GM18508 (cell line): ENCODE results near the gene NELFCD.
"Not testable (repeated sequence)": the region's sequence is repeated elsewhere in the genome, so short reads cannot be mapped to it uniquely, and the experiment has no call there.

Experiments
- ATAC-seq: cut with Tn5 transposase; IDR thresholded peaks from one replicate; pipeline ENCODE4 v1.9.1; 2021; ENCODE audit warnings: moderate number of reproducible peaks; ENCODE audit not compliant: insufficient read depth, unreplicated experiment

Gene NELFCD

GRCh38 chr20:58980711-58981627, at the start of gene NELFCD:
Gene NELFCD (plus strand): TSS chr20:58981256. CDS start chr20:58981310, 54 bp downstream.
- no peak for ATAC-seq

GRCh38 chr20:58932170-58932569, 48.9 kb upstream of the NELFCD start:
- no peak for ATAC-seq

DNA sequence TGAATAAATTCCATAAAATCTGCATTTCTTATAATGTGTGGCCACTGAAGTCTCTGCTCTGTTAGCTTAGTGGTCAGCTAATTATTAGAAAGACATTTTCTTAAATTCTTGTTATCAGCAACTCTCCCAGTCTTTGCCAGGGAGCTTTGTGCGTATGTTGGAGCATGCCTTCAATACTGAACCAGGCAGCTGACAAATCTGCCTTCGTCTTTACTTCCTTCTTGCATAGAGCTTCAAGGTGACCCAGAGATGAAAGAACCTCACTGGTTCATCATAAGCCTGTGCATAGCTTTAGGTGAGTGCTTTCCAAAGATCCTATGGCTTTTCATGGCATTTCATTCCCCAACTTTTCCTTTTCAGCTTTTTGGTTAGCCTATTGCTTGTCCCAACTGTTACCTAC, 43.0 kb upstream of the NELFCD start:
- ATAC-seq: no peak

DNA sequence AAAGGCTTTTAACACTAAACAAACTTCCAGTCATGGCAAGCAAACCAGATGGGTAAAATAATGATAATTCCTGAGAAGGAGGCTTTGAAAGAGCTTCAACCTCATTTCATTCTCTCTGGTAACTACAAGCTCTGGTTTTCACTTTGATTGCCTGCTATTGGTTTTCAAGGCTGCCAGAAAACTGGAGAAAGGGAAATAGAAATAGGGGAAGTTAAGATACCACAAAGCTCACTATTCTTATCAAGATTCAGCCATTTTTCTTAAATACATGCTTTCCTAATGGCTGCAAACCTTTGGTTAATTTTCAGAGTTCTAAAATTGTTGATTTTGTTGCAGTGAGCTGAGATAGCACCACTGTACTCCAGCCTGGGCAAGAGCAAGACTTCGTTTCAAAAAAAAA, 42.5 kb upstream of the NELFCD start:
- ATAC-seq: no peak

DNA sequence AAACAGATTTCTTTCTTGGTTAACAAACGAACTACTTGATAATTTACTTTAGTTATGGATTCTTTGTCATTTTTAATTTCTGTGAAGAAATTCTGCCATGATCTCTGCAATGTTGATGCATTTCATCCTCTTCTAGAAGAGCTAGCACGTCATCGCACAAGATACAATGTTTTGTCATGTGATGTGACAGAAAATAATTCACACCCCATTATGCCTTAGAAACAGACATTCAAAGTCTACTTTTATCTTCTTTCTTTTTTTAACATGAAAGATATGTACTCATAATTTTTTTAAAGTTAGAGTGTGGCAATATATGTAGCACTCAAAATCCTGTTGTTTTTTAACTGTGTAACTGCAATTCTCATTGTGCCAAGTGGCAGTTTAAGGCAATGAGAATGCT, 39.6 kb upstream of the NELFCD start:
- no peak for ATAC-seq

- no peak for ATAC-seq
Measured at GRCh38 chr20:58942549-58942948, 38.5 kb upstream of the NELFCD start.

DNA sequence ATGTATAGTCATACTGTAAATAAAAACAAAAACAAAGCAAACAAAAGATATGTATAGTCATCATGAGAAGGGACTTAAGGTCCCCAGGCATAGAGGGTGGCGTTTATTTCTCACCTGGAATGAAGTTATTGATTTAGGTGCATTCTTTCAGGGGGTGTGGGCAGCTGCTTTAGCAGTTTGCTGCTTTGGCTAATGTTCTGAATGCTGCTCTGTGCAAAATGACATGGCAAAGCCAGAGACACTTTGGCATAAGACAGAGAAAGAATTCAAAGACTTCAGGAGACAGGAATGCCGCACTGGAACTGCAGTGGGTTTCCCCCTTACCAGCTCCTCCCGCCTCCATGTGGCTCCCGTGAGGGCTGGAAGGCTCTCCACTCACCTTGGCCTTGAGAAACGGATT, 36.4 kb upstream of the NELFCD start:
- no peak for ATAC-seq

DNA sequence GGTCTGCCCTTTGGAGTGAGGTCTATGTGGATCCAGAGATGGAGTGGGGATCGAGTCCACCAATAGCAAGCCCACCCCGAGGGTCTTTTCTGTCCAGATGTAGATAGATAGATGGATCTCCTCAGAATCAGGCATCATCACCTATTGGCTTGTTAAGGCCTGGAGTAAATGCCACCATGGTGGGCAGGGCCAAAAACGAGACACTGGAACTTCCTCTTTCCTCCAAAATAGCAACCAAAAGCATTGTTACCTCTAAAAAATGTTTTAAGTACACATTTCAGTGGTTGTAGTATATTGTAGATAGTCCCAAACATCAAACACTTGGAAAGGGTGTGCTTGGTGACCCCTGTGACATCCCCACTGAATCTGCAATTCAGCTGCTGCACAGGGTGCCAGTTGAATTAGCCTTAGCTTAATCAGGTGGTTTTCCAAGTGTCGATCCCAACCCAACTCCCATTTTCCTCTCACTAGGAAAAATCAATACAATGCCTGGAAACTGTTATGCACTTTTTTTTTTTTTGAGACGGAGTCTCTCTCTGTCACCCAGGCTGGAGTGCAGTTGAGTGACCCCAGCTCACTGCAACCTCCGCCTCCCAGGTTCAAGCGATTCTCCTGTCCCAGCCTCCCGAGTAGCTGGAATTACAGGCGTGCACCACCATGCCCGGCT, 35.0 kb upstream of the NELFCD start:
- ATAC-seq: no peak

DNA sequence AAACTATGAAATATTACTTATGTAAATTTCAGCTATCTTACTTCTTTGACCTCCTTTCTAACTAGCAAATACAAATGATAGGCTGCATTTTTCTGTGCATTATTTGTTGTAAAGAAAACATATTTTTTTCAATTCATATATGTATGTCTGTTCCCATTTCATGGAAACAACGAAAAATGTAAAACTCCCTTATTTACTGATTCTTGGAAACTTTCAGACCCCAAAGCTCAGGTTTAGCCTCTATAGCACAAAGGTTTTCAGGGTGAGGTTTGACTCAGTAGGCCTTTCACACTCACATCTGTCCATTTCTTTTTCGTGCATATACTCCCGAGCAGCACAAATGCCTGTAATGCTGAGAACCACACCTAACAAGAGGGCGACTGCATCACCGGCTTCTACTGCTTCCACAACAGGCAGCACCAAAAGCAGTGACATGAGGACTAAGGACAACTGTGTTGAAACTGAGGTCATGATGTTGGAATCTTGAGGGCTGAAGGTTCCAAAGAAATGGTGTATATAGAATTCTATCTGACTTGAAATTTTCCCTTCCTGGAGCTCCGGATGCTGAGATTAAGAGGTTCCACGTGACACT, 33.2 kb upstream of the NELFCD start:
- not testable (repeated sequence) for ATAC-seq

GRCh38 chr20:58950603-58951002, 30.5 kb upstream of the NELFCD start:
- no peak for ATAC-seq

GRCh38 chr20:58953050-58953449, 28.0 kb upstream of the NELFCD start:
- no peak for ATAC-seq

- no peak for ATAC-seq
Measured at GRCh38 chr20:58956078-58956477, 25.0 kb upstream of the NELFCD start.

DNA sequence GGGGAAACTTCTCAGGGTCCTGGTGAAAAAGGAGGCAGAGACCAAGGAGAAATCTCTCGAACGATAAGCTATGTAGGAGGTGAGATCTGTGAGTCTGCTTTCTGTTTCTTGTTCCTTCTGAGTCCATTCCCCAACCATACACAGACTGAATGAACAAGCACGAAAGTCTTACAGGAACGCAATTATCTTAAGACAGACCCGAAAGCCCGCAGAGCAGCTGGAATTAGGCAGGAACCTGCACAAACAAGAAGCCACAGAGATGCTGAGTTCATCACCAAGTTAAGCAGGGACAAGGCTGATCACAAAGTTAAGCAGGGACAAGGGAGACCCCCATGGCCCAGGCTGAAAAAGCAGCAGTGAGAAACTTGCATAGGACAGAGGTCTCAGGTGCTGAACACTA, 21.4 kb upstream of the NELFCD start:
- ATAC-seq: no peak

- no peak for ATAC-seq
Measured at GRCh38 chr20:58963060-58963584, 17.9 kb upstream of the NELFCD start.

DNA sequence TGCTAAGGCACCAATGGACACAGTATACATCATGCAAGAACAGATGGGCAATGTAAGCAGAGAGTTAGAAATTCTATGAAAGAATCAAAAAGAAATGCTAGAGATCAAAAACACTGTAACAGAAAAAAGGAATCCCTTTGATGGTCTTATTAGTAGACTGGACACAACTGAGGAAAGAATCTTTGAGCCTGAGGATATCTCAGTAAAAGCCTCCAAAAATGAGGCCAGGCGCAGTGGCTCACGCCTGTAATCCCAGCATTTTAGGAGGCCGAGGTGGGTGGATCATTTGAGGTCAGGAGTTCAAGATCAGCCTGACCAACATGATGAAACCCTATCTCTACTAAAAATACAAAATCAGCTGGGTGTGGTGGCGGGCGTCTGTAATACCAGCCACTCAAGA, 17.1 kb upstream of the NELFCD start:
- not testable (repeated sequence) for ATAC-seq

- no peak for ATAC-seq
Measured at GRCh38 chr20:58965270-58966064, 15.6 kb upstream of the NELFCD start.

DNA sequence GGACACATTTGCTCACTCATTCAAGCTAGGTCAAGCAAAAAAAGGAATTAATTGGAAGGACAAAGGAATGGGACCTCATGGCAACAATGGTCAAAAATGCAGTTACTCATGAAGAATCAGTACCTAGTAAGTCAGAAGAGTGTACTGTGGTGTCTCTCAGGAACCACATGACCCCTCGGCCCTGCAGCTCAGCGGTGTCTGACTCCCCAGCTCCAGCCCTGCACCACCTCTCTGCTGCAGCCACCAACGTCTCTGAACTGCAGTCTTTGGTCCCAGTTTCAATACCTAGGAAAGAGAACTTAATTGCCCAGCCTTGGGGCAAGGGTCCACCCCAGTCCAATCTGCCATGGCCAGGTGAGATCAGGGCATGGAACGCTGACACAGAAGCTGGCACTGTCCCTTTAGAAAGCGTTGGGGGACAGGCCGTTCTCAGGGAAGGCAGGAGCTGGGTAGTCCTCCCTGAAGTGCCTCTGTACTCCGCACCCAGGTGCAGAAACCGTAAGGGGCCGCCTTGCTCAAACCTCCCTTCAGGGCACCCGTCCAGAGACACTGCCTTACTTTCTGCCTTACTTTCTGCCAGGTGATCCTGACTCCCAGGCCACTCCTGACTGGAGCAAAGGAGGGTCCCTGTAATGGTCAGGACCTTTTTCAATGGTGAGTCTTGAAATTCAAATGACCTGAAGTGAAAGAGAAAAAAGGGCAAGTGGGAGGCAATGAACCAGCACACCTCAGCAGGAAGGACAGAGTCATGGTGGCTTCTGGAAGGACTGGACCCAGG, 13.2 kb upstream of the NELFCD start:
- ATAC-seq: no peak

GRCh38 chr20:58969439-58969838, 11.6 kb upstream of the NELFCD start:
- ATAC-seq: no peak

- ATAC-seq: no peak
Measured at GRCh38 chr20:58970146-58970545, 10.9 kb upstream of the NELFCD start.
